OCI-LY1 (cell line): Measurements from ENCODE around the gene SLC15A1.

ENCODE experiments used
- H2AFZ ChIP-seq: fragments of 200-600 bp; sonication (generic), shearing (Covaris generic); 2 replicates; pipeline ENCODE4 v1.6.0; 2014; ENCODE audit warnings: antibody characterized with exemption, mild to moderate bottlenecking, low read length
- H3F3A ChIP-seq: fragments of 200-600 bp; sonication (generic), shearing (Covaris generic); 2 replicates; pipeline ENCODE4 v1.6.0; 2014; ENCODE audit warnings: mild to moderate bottlenecking, antibody characterized with exemption, low read length, moderate library complexity; ENCODE audit not compliant: insufficient read depth
- H3K27ac ChIP-seq: fragments of 200-600 bp; sonication (generic); 2 replicates; pipeline ENCODE4 v1.5.1; 2014; ENCODE audit warnings: low read length, mixed run types, mild to moderate bottlenecking, low read depth; ENCODE audit not compliant: poor library complexity, severe bottlenecking
- H3K27me3 ChIP-seq: fragments of 200-600 bp; sonication (generic); 2 replicates; pipeline ENCODE4 v1.6.0; 2014; ENCODE audit warnings: antibody characterized with exemption, mild to moderate bottlenecking, low read length, moderate library complexity; ENCODE audit not compliant: insufficient read depth
- H3K36me3 ChIP-seq: fragments of 200-600 bp; sonication (generic); 2 replicates; pipeline ENCODE4 v1.6.1; 2014; ENCODE audit warnings: mild to moderate bottlenecking, antibody characterized with exemption, low read length, moderate library complexity, mixed read lengths; ENCODE audit not compliant: insufficient read depth
- H3K4me1 ChIP-seq: fragments of 200-600 bp; sonication (generic); 2 replicates; pipeline ENCODE4 v1.5.1; 2014; ENCODE audit warnings: mild to moderate bottlenecking, low read length, moderate library complexity; ENCODE audit not compliant: insufficient read depth, severe bottlenecking
- H3K4me2 ChIP-seq: fragments of 200-600 bp; sonication (generic), shearing (Covaris generic); 2 replicates; pipeline ENCODE4 v1.6.1; 2014; ENCODE audit warnings: low read length
- H3K4me3 ChIP-seq: fragments of 200-600 bp; sonication (generic); 2 replicates; pipeline ENCODE4 v1.5.1; 2014; ENCODE audit warnings: low read length, low read depth, mild to moderate bottlenecking, mixed read lengths; ENCODE audit not compliant: poor library complexity, severe bottlenecking
- H3K79me2 ChIP-seq: fragments of 200-600 bp; shearing (Covaris generic); 2 replicates; pipeline ENCODE4 v1.6.1; 2016; ENCODE audit warnings: mixed run types, low read length, mixed read lengths; ENCODE audit not compliant: insufficient read depth
- H3K9ac ChIP-seq: fragments of 200-600 bp; sonication (generic), shearing (Covaris generic); 2 replicates; pipeline ENCODE4 v1.6.1; 2014; ENCODE audit warnings: mild to moderate bottlenecking, low read length, mixed read lengths
- H3K9me2 ChIP-seq: fragments of 200-600 bp; sonication (generic), shearing (Covaris generic); 2 replicates; pipeline ENCODE4 v1.6.1; 2014; ENCODE audit warnings: low read depth, mild to moderate bottlenecking, low read length, mixed read lengths
- H3K9me3 ChIP-seq: fragments of 200-600 bp; shearing (Covaris generic); 2 replicates; pipeline ENCODE4 v1.6.1; 2014; ENCODE audit warnings: low read length, mixed read lengths
- H4K20me1 ChIP-seq: fragments of 200-600 bp; sonication (generic), shearing (Covaris generic); 2 replicates; pipeline ENCODE4 v1.6.0; 2016; ENCODE audit warnings: mild to moderate bottlenecking, low read length; ENCODE audit not compliant: insufficient read depth
- EZH2 ChIP-seq: fragments of 200-600 bp; sonication (generic), shearing (Covaris generic); IDR thresholded peaks from 2 replicates; pipeline ENCODE4 v1.8.0; 2017; ENCODE audit warnings: borderline replicate concordance, mixed run types, mild to moderate bottlenecking, antibody characterized with exemption, low read length, moderate library complexity, mixed read lengths
- TF ChIP-seq, protein P1 (sequence below): fragments of 200-600 bp; sonication (generic), shearing (Covaris generic); IDR thresholded peaks from 2 replicates; pipeline ENCODE4 v1.5.1; 2017; ENCODE audit warnings: mild to moderate bottlenecking, antibody characterized with exemption, low read length, moderate library complexity, mixed read lengths

Gene SLC15A1

DNA sequence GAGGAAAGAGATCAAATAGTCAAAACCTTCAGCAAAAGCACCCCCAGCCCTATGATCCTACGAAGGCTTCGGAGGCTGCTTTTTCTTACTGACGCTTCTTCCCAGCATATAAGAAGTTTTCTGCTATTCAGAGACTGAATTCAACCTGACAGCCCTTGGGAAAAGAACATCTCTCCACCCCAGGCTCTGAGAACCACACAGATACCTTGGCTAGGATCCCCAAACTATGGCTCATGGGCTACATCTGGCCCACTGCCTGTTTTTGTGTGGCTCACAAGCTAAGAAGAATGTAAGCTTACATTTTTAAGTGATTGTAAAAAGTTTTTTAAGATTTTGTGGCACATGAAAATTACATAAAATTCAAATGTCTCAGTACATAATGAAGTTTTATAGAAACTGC is 3.0 kb downstream of the SLC15A1 start:
- Histone ChIP-seq H3K79me2 (no peaks in the 10 kb centered on the region), H3F3A (no peaks in the 10 kb centered on the region), H3K36me3 (no peaks in the 10 kb centered on the region), H2AFZ (no peak overlapping the region), H3K9me2 (no peaks in the 10 kb centered on the region), H3K27ac (no peak overlapping the region), H3K4me3 (no peak overlapping the region), H3K4me2 (no peak overlapping the region), H3K27me3 (no peaks in the 10 kb centered on the region; the same call in 1 of the 2 replicates), H3K9me3 (no peaks in the 10 kb centered on the region), H3K9ac (no peak overlapping the region), H3K4me1 (no peaks in the 10 kb centered on the region), H4K20me1 (no peaks in the 10 kb centered on the region)
- TF ChIP-seq EZH2 = no peak
- TF ChIP-seq, protein P1, sequence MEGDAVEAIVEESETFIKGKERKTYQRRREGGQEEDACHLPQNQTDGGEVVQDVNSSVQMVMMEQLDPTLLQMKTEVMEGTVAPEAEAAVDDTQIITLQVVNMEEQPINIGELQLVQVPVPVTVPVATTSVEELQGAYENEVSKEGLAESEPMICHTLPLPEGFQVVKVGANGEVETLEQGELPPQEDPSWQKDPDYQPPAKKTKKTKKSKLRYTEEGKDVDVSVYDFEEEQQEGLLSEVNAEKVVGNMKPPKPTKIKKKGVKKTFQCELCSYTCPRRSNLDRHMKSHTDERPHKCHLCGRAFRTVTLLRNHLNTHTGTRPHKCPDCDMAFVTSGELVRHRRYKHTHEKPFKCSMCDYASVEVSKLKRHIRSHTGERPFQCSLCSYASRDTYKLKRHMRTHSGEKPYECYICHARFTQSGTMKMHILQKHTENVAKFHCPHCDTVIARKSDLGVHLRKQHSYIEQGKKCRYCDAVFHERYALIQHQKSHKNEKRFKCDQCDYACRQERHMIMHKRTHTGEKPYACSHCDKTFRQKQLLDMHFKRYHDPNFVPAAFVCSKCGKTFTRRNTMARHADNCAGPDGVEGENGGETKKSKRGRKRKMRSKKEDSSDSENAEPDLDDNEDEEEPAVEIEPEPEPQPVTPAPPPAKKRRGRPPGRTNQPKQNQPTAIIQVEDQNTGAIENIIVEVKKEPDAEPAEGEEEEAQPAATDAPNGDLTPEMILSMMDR = no peak

DNA sequence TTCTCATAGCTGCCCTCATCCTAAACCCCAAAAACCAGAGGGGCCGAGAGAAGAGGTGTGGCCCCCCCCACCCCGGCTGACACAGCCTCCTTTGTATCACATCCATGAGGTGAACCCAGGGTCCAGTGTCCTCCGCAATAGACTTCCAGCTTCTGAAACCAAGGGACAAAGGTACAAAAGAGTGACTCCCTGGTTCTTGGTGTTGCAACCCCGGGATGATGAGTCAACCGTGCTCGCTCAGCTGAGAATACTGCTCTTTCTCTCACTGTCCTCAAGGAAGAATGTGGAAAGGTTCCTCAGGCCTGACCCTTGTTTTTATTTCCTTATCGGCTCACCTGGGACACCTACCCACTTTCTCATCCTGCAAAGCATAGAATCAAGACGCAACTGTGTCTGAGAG is 5.5 kb downstream of the SLC15A1 start:
- H3F3A ChIP-seq = no peaks in the 10 kb centered on the region
- no peak overlapping the region for H3K4me3 ChIP-seq
- TF ChIP-seq, protein P1 = no peak
- no peak for TF ChIP-seq EZH2
- no peaks in the 10 kb centered on the region for H3K27me3 ChIP-seq
- H3K9me2 ChIP-seq = no peaks in the 10 kb centered on the region
- H3K4me2 ChIP-seq = no peak overlapping the region
- H3K36me3 ChIP-seq = no peaks in the 10 kb centered on the region
- no peak overlapping the region for H3K9ac ChIP-seq
- H3K27ac ChIP-seq = no peak overlapping the region
- H4K20me1 ChIP-seq = no peaks in the 10 kb centered on the region
- H2AFZ ChIP-seq = no peak overlapping the region
- no peaks in the 10 kb centered on the region for H3K79me2 ChIP-seq
- no peaks in the 10 kb centered on the region for H3K4me1 ChIP-seq
- no peaks in the 10 kb centered on the region for H3K9me3 ChIP-seq

DNA sequence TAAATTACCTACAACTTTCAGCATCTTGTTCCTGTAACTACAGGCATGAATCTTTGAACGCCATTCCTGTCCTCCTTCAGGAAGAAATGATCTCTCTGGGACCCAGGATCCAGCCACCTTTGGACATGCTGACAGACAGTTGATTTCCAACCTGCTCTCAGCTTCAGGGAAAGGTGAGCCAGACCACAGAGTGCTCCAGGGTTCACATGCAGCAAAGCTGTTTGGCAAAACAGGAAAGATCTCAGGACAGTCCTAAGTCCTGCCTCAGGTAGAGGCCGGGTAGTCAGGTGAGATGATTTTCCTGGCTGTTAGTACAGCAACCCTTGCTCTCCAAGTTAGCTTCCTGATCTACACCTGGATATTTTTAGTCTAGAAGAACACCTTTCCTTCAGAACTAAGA is 9.1 kb downstream of the SLC15A1 start:
- no peaks in the 10 kb centered on the region for H3F3A ChIP-seq
- no peak overlapping the region for H3K9ac ChIP-seq
- H3K27ac ChIP-seq = no peak overlapping the region
- peaks cover 4% of the 10 kb centered on the region; the same call in 1 of the 2 replicates for H3K9me3 ChIP-seq
- H3K36me3 ChIP-seq = no peaks in the 10 kb centered on the region
- H3K79me2 ChIP-seq = no peaks in the 10 kb centered on the region
- TF ChIP-seq EZH2 = no peak
- TF ChIP-seq, protein P1 = no peak
- H3K4me2 ChIP-seq = no peak overlapping the region
- H3K4me3 ChIP-seq = no peak overlapping the region
- H3K27me3 ChIP-seq = no peaks in the 10 kb centered on the region; the same call in 1 of the 2 replicates
- H3K4me1 ChIP-seq = no peaks in the 10 kb centered on the region
- H4K20me1 ChIP-seq = no peaks in the 10 kb centered on the region
- H3K9me2 ChIP-seq = no peaks in the 10 kb centered on the region
- no peak overlapping the region for H2AFZ ChIP-seq
